GM20000 (cell line): Measurements from ENCODE around the gene ZNF879.

ENCODE experiments used
- DNase-seq: peaks from one replicate; pipeline ENCODE4 v3.0.0; 2012; ENCODE audit warnings: low spot score
- TF ChIP-seq, protein P1 (sequence below): IDR thresholded peaks from 2 replicates; pipeline ENCODE4 v1.5.1; 2012; ENCODE audit warnings: mild to moderate bottlenecking, control low read depth; ENCODE audit errors: extremely low read depth, missing control alignments

ZNF879 gene

DNA sequence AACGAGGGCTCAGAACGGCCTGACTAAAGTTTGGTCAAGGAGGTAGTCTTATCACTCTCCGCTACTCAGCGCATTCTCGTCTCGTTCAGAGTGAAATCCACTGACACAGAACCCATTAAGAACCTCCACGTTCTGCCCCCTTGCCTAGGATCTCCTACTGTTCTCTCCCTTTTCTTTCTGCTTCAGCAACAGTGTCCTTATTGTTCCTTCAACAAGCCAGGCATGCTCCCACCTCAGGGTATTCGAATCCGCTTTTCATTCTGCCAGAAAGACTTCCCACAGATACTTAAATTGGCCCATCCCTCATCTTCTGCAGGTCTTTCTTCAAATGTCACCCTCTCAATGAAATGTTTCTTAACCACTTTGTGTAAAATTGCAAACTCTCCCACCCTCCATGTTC is 32.2 kb downstream of the ZNF879 start:
- no peak for DNase-seq
- TF ChIP-seq, protein P1, sequence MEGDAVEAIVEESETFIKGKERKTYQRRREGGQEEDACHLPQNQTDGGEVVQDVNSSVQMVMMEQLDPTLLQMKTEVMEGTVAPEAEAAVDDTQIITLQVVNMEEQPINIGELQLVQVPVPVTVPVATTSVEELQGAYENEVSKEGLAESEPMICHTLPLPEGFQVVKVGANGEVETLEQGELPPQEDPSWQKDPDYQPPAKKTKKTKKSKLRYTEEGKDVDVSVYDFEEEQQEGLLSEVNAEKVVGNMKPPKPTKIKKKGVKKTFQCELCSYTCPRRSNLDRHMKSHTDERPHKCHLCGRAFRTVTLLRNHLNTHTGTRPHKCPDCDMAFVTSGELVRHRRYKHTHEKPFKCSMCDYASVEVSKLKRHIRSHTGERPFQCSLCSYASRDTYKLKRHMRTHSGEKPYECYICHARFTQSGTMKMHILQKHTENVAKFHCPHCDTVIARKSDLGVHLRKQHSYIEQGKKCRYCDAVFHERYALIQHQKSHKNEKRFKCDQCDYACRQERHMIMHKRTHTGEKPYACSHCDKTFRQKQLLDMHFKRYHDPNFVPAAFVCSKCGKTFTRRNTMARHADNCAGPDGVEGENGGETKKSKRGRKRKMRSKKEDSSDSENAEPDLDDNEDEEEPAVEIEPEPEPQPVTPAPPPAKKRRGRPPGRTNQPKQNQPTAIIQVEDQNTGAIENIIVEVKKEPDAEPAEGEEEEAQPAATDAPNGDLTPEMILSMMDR = no peak

DNA sequence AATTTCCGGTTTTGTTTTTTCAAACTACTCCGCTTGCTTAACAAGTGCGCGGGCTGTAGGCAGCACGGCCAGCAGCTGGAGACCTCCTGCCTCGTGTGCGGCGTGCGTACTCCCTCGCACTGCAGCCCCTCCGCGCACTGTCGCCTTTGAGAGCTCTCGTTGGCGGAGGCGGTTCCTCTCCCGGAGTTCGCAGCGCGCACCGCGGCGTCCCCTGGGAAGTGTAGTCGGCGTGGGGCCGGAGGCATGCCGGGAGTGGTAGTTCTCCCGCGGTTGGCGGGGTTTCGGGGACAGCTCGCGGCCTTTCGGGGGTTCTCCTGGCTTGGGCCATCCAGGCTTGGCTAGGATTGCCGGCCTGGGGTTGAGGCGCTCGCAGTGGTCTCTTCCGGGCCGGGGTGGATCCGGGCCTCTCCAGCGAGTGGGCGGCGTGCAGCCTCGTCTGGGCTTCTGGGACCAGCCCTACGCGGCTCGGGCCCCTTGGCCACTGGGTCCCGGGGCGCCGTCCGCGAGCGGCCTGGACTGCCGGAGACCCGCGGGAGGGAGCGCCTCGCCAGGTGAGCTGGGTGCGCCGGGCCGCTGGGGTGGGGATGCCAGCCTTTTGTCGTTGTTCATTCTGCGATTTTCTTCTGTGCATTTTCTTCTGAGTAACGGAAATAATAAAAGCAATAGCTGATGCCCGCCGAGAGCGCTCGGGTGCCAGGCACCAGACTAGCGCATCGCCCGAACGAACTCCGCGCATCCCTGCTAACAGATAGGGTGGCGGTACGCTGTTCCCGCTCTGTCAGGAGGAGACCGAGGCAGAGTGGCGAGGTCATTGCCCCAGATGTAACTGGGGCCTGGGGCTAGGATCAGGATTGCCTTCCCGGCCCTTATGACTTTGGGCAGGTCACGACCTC is 36.8 kb downstream of the ZNF879 start, which contains the start of gene ZNF354C:
Gene ZNF354C, plus strand, starts transcription at position 258 of the 893 bp plus-strand sequence. CDS start 1,696 bp downstream, outside the sequence.
- TF ChIP-seq, protein P1 = no peak

DNA sequence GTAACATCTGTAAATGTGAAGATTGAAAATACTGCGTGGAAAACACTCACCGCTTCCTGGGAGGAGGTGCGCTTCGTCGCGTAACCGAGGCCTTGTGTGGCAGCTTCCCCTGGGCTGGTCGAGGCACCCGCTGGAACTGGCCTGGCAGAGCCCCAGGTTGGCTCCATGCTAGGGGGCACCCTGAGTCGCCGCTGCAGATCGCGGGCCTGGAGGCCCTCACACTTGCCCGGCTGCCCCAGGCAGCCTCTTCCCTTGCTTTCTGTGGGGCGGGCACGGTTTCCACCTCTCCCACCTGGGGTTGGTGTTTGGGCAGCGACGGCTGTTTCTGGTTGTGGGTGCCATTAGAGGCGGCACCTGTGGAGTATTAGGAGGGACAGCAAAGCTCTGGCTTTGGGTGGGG is 37.4 kb downstream of the ZNF879 start:
- no peak for DNase-seq
- TF ChIP-seq, protein P1 = no peak

More for the DNA sequence above, 36.8 kb downstream of the ZNF879 start, which contains the start of gene ZNF354C:
- DNase-seq = peak; percentile 60

GRCh38 chr5:179065703-179066102 is 42.1 kb downstream of the ZNF879 start:
- TF ChIP-seq, protein P1 = no peak
- DNase-seq = no peak

DNA sequence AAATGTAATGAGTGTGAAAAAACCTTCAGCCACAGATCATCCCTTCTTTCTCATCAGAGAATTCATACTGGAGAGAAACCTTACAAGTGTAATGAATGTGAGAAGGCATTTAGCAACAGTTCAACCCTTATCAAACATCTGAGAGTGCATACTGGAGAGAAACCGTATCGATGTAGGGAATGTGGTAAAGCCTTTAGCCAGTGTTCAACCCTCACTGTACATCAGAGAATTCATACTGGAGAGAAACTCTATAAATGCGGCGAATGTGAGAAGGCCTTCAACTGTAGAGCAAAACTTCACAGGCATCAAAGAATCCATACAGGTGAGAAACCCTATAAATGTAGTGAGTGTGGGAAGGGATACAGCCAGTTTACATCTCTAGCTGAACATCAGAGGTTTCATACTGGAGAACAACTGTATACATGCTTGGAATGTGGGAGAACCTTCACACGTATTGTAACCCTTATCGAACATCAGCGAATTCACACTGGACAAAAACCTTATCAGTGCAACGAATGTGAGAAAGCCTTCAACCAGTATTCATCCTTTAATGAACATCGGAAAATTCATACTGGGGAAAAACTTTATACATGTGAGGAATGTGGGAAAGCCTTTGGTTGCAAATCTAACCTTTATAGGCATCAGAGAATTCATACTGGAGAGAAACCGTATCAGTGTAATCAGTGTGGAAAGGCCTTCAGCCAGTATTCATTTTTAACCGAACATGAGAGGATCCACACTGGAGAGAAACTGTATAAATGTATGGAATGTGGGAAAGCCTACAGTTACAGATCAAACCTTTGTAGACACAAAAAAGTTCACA is 55.8 kb downstream of the ZNF879 start:
- TF ChIP-seq, protein P1 = no peak
- DNase-seq = no peak

DNA sequence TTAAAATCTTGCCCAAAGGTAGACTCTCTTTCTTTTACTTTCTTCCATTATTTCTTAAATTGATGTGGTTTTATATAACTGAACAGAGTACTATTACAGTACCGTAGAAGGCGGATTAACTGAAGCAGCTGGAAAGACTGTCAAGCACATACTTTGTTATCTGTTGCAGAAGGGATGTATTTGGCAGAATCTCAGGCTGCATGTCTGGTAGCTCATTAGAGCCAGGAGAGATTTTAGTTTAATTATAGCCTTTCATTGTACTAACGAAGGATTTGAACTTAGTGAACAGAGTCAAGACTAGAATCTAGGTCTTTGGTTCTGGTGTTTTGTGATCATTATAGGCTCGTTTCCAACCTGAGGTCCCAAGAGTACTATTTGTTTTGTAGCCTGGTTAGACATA is 57.1 kb downstream of the ZNF879 start:
- TF ChIP-seq, protein P1 = no peak

More for the DNA sequence above, 57.1 kb downstream of the ZNF879 start:
- no peak for DNase-seq
